ENCODE results near the gene IL4R.

Gene IL4R

GRCh38 chr16:27289669-27290068 is 24.1 kb upstream of the IL4R start:
- no peak for DNase-seq

DNA sequence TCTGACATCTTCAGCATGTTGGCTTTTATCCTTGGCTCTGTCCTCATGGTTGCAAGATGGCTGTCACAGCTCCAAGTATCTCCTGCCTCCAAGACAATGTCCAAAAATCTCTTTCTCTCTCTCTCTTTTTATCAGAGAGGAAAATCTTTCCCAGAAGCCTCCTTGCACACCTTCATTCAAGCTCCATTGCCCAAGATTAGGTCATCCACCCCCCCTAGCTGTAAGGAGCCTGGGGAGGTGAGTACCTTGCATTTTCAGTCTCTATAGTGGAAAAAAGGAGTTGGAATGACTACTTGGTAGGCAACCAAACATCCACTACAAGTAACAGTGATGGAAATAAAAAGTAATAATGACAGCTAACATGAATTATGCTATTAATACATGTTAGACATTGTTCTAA is 23.2 kb upstream of the IL4R start:
- no peak for DNase-seq

DNA sequence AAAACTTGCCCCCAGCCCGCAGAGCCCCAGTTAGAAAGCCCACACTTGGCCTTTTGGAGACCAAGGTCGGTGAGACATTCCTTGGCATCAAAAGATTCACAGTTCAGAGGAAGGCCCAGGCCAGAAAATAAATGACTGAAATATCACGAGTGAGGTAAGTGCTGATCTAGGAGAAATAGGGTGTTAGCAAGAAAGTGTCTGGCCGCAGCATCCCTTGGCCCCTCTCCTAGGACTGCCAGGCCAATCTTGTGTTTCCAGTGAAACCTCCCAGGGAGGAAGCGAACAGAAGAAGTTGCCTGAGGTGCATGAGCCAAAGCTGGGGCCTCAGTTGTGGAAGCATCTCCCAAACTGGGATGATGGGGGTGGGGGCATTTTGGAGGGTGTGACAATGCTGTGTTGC is 22.7 kb upstream of the IL4R start:
- DNase-seq: no peak

GRCh38 chr16:27291722-27292240 is 22.0 kb upstream of the IL4R start:
- no peak for DNase-seq

- DNase-seq: no peak
Measured at GRCh38 chr16:27293343-27293742, 20.4 kb upstream of the IL4R start.

GRCh38 chr16:27298132-27298531 is 15.6 kb upstream of the IL4R start:
- no peak for DNase-seq

- no peak for DNase-seq
Measured at GRCh38 chr16:27301236-27301861, 12.4 kb upstream of the IL4R start.

- DNase-seq: no peak
Measured at GRCh38 chr16:27302126-27302525, 11.6 kb upstream of the IL4R start.

GRCh38 chr16:27303256-27304100 is 10.3 kb upstream of the IL4R start:
- DNase-seq: no peak

- no peak for DNase-seq
Measured at GRCh38 chr16:27304102-27304501, 9.7 kb upstream of the IL4R start.

DNA sequence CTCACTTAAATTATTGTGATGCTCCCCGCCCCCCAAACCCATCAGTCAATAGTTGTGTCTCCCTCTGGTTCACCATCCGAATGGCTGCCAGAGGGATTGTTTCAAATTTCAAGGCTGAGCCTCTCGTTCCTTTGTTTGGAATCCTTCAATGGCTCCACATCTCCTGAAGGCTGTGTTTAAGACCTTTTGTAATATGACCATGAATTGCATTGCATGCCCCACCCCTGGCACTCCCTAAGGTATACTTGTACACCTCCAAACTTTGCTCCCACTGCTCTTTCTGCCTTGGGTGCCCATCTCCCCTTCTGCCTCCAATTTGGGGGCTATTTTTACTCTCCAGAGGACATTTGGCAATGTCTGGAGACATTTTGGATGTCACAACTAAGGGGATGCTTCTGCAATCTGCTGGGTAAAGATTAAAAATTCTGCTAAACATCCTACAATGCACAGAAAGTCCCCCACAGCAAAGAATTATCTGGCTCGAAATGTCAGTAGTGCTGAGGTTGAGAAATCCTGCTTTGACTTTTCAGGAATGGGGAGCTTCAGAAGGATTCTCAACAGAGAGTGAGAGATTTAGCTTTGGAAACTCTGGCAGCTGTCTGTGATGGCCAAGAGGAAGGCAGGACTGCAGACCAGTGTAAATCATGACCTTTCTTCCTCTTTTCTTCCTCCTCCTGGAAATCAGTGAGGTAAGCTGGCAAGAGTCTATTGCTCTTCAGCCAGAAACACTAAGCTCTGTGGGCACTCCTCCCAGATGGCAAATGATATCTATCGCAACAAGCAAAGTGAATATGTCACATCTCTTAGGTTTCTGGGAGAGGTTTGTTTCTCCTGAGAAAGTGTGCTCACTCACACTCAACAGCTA is 8.7 kb upstream of the IL4R start:
- no peak for DNase-seq

GRCh38 chr16:27305839-27306442 is 7.8 kb upstream of the IL4R start:
- no peak for DNase-seq

DNA sequence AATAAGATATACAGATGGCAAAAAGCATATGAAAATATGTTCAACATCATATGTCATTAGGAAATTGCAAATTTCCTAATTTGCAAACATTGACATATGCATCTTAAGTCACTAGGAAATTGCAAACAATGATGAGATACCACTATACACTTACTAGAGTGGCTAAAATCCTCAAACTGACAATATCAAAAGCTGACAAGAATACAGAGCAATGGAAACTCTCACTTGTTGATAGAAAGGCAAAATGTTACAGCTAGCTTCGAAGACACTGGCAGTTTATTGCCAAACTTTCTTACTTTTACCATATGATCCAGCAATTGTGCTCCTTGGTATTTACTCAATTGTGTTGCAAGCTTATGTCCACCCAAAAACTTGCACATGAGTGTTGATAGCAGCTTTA is 5.0 kb upstream of the IL4R start:
- DNase-seq: no peak

DNA sequence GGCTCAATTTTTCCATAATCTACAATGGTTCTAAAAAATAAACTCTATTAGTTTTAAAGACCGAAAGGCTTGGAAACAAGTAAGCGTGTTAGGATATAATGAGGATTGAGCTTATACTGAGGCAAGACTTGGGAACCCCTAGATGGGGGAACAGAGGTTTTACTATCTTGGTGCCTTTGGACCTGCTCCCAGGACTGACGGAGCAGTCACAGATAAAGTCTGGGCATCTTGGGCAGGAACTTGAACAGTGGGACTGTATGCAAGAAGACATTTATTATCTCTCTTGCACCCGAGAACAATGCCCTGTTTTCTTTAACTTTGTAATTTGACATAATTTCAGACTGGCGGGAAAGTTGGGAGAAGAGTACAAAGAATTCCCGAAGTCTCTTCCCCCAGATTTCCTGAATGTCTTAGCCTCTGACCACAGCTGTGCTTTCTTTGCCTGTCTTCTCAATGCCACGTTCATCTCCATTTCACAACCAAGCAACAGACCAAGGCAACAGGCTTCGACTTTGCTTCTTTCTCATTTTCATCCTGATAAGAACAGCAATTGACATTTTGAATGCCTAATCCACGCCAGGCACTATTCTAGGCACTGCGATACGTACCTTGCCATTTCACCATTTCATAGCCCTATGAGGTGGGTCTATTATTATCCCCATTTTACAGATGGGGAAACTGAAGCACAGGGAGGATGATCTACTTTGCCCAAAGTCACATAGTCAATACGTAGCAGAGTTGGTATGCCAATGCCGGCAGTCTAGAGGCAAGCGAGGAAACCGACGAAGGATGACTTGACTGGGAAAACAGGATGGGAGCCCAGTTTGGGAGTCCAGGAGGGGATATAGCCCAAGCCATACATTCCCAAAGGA is 3.0 kb upstream of the IL4R start:
- DNase-seq: no peak

GRCh38 chr16:27311448-27311830 is 2.3 kb upstream of the IL4R start:
- no peak for DNase-seq

GRCh38 chr16:27311897-27312303 is 1.9 kb upstream of the IL4R start:
- no peak for DNase-seq

DNA sequence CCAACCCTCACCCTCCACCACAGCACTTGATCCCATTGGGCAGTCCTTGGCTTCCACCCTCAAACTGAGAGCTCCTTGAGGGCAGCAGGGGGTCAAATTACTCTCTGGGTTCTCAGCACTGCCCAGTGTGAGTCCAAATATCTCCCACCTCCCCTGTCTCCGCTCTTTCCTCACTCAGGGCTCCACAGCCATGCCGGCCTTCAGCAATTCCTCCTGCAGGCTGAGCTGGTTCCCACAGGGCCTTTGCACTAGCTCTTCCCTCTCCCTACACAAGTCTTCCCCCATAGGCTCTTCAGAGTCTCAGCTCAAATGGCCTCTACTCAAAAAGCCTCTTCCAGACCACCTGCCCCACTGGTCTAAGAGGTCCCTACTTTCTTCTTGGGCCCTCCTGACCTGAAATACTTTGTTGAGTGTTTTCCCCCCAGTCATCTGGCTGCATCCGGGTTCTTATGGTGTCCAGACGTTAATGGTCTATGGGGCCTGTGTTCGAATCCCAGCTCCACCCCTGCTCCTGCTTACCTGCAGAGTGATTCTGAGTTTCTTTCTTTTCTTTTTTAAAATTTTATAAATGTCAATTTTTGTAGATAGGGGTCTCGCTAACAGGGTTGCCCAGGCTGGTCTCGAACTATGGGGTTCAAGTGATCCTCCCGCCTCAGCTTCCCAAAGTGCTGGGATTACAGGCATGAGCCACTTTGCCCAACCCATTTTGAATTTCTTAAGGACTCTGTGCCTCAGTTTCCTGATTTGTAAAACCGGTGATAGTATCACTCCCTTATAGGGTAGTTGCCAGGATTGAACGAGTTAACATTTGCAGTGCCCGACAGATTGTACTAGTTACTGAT is 973 bp upstream of the IL4R start:
- no peak for DNase-seq

DNA sequence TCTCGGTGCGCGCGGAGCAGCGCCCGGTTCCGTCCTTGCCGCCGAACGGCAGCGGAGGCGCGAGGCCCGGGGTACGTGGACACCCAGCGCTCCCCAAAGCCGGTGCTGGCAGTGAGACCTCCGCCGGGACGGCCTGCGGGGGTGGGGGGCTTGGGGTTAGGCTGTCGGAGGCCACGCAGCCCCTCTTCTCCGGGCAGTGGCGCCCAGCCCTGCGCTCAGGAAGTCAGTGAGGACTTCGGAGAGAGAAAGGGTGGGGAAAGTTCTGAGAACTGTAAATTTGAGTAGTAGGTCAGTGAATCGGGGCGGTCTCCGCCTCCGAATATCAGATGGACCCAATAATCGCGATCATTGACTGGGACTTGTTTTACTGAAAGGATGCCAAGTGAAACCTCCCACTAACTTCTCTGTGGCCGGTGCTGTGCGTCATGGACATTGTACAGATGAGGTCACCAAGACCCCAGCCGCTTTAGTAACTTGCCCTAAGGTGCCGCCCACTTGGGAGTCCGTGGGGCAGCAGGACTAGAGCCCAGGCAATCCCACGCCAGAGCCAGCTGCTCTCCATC is 468 bp downstream of the IL4R start:
- peak; percentile 68 for DNase-seq

GRCh38 chr16:27314986-27315332 is 1.2 kb downstream of the IL4R start:
- no peak for DNase-seq

DNA sequence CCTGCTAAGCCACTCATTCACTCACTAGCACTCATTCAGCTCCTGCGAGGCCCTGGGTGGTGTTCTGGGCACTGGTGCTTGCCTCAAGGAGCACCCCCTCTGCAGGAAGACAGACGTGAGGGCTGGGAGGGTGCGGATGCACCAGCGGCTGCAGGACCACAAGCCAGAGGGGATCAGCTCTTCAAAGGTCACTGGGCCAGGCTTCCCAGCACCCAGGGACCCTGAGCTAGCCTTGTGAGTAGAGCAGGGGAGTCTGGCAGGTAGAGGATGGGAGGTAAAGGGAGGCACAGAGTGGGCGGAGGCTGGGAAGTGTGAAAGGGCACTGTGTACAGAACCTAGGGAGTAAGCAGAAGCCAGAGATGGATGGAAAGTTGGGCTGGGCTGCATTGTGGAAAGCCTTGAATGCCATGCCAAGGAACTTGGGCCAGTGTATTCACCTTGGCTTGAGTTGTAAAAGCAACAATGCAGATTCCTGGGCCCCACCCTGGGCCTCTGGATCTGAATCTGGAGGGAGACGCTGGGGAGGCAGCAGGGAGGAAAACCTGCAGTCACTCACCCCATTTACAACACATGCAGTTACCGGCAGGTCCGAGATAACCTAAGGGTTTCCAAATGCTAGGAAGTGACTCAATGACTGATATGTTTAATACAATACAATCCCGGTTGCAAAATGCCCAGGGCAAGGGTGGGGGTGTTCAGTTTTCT is 1.7 kb downstream of the IL4R start:
- DNase-seq: peak; percentile 75

Measured in activated CD4-positive, alpha-beta T cell treated with anti-CD3 and anti-CD28 coated beads, Interleukin-2, Interleukin-6, amounts not matched to agents 100 ng/mL and 50 ng/mL, durations not matched to agents 16 hours and 8 hours (primary cell).